SH-SY5Y (cell line): Measurements from ENCODE around the gene N4BP2.

Source experiments
- GATA2 ChIP-seq: IDR thresholded peaks from 2 replicates; pipeline ENCODE4 v1.6.1; 2011; ENCODE audit warnings: mild to moderate bottlenecking, low read depth, low read length
- GATA3 ChIP-seq: IDR thresholded peaks from 2 replicates; pipeline ENCODE4 v1.6.1; 2011; ENCODE audit warnings: low read depth, mild to moderate bottlenecking, low read length, moderate library complexity

DNA sequence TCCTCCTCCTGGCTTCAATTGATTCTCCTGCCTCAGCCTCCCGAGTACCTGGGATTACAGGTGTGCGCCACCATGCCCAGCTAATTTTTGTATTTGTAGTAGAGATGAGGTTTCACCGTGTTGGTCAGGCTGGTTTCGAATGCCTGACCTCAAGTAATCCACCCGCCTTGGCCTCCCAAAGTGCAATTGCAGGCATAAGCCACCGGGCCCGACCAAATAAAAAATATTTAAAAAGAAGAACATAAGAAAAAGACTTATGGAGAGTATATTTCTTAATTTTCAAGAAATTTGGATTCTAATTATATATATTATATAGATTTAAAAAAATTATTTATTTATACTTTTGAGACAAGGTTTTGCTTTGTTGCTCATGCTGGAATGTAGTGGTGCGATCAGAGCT is 29.8 kb downstream of the N4BP2 start:
- TF ChIP-seq GATA2: no peak
- TF ChIP-seq GATA3: no peak
